BLaER1 treated with 17β-estradiol and CSF1 and Interleukin-3, amounts not matched to agents 10 nM and 100 nM (cell line): Measurements from ENCODE around the gene HMG20B.

Source experiments
- H3K27ac ChIP-seq, 11 experiments: shearing (Covaris generic); formaldehyde crosslinking; 2 replicates each; pipeline ENCODE4 v1.8.1; 2022
- H3K27me3 ChIP-seq, 11 experiments: shearing (Covaris generic); formaldehyde crosslinking; 2 replicates each; pipeline ENCODE4 v1.8.1; 2022
- H3K36me3 ChIP-seq, 11 experiments: shearing (Covaris generic); formaldehyde crosslinking; 2 replicates each; pipeline ENCODE4 v1.8.1; 2022
- H3K4me1 ChIP-seq, 10 experiments: shearing (Covaris generic); formaldehyde crosslinking; 2 replicates each; pipeline ENCODE4 v1.8.1; 2022
- H3K4me2 ChIP-seq, 11 experiments: shearing (Covaris generic); formaldehyde crosslinking; 2 replicates each; pipeline ENCODE4 v1.8.1; 2022
- H3K4me3 ChIP-seq, 10 experiments: shearing (Covaris generic); formaldehyde crosslinking; 2 replicates each; pipeline ENCODE4 v1.8.1; 2022
- H3K9ac ChIP-seq, 11 experiments: shearing (Covaris generic); formaldehyde crosslinking; 2 replicates each; pipeline ENCODE4 v1.8.1; 2022
- H3K9me3 ChIP-seq, 11 experiments: shearing (Covaris generic); formaldehyde crosslinking; replicated peaks in 1 of 11; 2 replicates each; pipeline ENCODE4 v1.8.1; 2022
- H4K20me1 ChIP-seq, 11 experiments: shearing (Covaris generic); formaldehyde crosslinking; 2 replicates each; pipeline ENCODE4 v1.8.1; 2022
- Cebpa-rat ChIP-seq, 11 experiments: shearing (Covaris generic); IDR thresholded peaks; 2 replicates each; pipeline ENCODE4 v1.8.1; 2022

Gene HMG20B

DNA sequence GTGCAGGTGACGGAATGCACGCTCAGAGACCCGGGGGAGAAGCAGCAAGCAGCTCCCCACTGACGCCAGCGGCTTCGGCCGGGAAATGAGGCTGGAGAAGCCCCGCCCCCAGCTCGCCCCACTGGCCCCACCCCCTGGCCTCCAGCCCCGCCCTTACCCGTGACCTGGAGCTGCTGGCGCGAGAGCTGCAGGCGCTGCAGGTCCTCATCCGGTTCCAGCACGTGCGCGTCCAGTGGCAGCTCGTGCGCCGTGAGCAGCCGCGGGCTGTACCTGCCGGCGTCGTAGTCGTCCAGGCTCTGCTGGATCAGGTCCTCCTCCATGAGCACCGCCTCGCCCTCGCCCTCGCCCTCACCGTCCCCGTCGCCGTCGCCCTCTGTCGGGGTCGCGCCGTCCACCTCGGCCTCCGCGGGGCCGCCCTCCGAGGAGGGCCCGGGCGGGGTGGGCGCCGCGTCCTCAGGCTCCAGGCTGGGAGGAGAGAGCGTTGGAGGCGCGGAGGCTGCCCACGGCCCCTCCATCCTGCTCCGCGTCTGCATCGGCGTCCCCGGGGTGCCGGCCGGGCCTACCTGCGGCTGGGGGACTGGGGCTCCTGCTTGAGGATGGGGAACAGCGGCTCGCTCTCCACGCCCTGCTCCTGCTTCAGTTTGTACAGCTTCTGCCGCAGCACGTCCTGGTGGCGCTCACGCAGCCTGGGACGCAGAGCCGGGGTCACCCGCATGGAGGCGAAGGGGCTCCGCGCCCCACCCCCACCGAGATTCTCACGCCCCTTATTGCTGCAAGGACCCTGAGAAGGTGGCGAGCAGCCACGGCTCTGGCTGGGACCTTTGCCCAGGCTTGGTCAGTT is 40.4 kb downstream of the HMG20B start:
- no peak overlapping the region for H3K27ac ChIP-seq
- H3K36me3 ChIP-seq: peaks cover 17 to 63% (median 42%) of the 10 kb centered on the region in 11 experiments
- H3K4me3 ChIP-seq: no peak overlapping the region
- peaks cover 0 to 81% (median 37%) of the 10 kb centered on the region in 11 experiments; a peak in 16 of 22 replicates for H4K20me1 ChIP-seq
- no peak for TF ChIP-seq Cebpa-rat (IDR thresholded peaks at IDR 0.05)
- H3K4me2 ChIP-seq: no peak overlapping the region
- H3K27me3 ChIP-seq: no peaks in the 10 kb centered on the region
- no peaks in the 10 kb centered on the region; a peak in 1 of 22 replicates for H3K9me3 ChIP-seq
- no peak overlapping the region for H3K9ac ChIP-seq
- peaks cover 38 to 57% (median 52%) of the 10 kb centered on the region in 10 experiments for H3K4me1 ChIP-seq

DNA sequence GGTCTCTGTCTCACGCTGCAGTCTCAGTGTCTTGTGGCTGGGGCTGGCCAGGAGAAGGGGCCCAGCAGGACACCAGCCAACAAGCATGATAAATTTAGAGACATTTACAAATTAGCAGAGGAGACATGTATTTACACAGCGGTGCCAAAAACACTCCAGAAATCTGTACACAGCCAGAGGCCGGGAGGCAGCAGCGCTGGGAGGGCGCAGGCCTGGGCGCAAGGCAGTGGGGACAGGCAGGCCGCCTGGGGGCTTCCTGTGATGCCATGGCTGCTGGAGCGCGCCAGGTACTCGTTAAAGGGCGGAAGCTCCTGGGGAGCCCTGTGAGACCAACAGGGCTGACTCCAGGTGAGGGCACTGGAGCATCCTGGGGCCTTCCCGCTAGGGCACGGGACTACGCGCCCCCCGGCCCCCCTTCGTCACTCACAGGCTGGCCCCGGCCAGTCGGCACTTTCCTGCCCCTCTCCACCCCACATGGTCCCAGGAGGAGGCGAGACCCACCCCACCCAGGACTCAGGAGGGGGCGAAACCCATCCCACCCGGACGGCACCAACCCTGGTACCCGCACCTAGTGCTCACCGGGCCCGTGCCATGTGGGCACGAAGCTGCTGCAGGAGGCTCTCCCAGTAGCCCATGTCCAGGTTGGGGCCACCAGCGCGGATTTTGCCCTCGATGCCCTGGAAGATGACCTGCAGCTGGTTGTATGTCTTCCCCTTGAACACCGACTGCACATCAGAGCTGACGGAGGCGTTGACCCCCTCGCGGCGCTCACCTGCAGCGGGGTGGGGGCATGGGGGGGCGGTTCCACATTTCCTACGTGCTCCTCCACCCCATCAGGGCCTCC is 41.3 kb downstream of the HMG20B start:
- no peak for TF ChIP-seq Cebpa-rat (IDR thresholded peaks at IDR 0.05)
- Histone ChIP-seq H3K4me1 (peaks cover 36 to 57% (median 51%) of the 10 kb centered on the region in 10 experiments), H3K27me3 (no peaks in the 10 kb centered on the region), H4K20me1 (peaks cover 0 to 89% (median 44%) of the 10 kb centered on the region in 11 experiments; a peak in 16 of 22 replicates), H3K4me3 (no peak overlapping the region), H3K9me3 (no peaks in the 10 kb centered on the region; a peak in 1 of 22 replicates), H3K4me2 (no peak overlapping the region), H3K9ac (no peak overlapping the region), H3K27ac (no peak overlapping the region), H3K36me3 (peaks cover 17 to 64% (median 42%) of the 10 kb centered on the region in 11 experiments)

DNA sequence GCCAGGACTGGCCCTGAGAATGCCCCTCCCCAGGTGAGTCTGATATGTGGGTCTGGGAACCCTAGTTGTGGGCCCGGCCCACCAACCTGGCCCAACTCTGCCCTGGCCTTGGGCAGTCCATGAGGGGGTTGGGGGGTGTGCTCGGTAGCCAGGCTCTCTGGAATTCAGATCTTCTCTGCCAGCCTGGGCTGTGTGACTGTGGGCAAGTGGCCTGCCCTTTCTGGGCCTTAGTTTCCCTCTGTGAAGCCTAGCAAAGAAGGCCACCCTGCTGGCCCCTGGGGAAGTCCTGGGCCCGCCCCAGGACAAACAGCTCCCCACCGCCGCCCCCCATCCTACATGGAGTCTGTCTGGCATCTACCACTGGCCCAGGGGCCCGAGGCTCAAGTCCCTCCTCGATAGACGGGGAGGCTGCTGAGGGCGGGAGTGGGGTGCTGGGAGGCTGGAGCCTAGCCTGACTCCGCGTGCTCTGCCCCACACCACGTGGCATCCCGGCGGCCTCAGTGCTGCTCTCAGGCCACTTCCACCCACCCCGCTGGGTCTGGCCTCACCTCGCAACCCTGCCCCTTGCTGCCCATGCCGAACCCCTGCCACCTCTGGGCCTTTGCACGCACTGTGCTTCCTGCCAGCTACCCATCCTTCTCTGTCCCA is 42.2 kb downstream of the HMG20B start:
- Histone ChIP-seq H3K4me1 (peaks cover 27 to 53% (median 45%) of the 10 kb centered on the region in 10 experiments), H3K9ac (no peak overlapping the region), H3K27ac (no peak overlapping the region), H3K36me3 (peaks cover 27 to 71% (median 52%) of the 10 kb centered on the region in 11 experiments), H4K20me1 (peaks cover 0 to 88% (median 50%) of the 10 kb centered on the region in 11 experiments; a peak in 17 of 22 replicates), H3K4me2 (no peak overlapping the region), H3K27me3 (no peaks in the 10 kb centered on the region), H3K4me3 (no peak overlapping the region), H3K9me3 (no peaks in the 10 kb centered on the region; a peak in 1 of 22 replicates)
- no peak for TF ChIP-seq Cebpa-rat (IDR thresholded peaks at IDR 0.05)

DNA sequence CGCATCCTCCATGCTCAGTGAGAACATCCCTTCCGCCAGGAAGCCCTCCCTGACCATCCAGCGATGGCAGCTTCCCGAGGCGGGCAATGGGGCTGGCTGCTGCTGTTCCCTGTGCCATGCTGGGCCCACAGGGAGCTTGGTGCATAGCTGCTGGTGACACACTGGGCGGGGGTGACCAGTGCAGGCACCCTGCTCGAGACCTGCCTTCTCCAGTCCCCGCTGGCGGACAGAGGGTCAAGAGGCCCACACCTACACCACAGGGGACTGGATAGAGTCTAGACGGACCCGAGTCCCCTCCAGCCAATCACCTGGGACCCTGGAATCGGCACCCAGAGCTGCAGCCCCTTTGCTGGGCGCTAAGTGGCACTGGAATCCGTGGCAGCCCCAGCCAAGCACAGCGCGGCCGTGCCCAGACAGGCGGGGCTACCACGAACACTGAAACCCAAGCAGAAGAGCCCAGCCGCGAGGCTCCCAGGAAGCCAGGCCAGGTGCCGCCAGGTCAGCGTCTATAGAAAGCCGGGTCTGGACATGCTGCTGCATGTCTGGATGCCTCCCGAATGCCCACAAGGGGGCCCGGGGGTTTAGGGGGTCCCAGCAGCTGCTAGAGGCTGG is 42.9 kb downstream of the HMG20B start:
- Histone ChIP-seq H3K4me1 (peaks cover 22 to 47% (median 39%) of the 10 kb centered on the region in 10 experiments), H3K36me3 (peaks cover 28 to 77% (median 58%) of the 10 kb centered on the region in 11 experiments)

DNA sequence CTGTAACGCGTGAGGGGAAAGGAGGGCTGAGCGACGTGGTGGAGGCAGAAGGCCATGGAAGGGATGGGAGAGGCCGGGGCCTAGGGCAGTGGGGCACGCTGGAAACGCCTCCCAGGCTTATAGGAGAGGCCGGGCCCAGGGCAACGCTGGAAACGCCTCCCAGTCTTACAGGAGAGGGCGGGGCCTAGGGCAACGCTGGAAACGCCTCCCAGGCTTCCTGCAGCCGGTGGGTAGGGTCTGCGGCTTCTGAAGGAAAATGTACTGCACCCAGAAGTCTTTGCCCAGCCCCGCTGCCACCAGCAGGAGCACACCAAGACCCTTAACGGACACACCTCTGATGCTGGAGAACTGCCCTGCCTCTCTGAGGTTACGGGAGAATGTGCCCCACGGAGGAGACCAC is 44.7 kb downstream of the HMG20B start:
- Histone ChIP-seq H3K4me2 (peak overlapping the region; percentile 80 to 98 (median 89)), H3K4me3 (peak overlapping the region; percentile 24 to 55 (median 44); a peak in 18 of 20 replicates), H4K20me1 (peaks cover 0 to 88% (median 56%) of the 10 kb centered on the region in 11 experiments; a peak in 18 of 22 replicates), H3K36me3 (peaks cover 31 to 77% (median 58%) of the 10 kb centered on the region in 11 experiments), H3K4me1 (peaks cover 22 to 35% (median 28%) of the 10 kb centered on the region in 10 experiments), H3K27ac (peak overlapping the region in 7 of 11 experiments; percentile 0 to 56 (median 36); a peak in 10 of 22 replicates), H3K9me3 (no peaks in the 10 kb centered on the region), H3K27me3 (no peaks in the 10 kb centered on the region), H3K9ac (peak overlapping the region; percentile 23 to 73 (median 49); a peak in 19 of 22 replicates)
- no peak for TF ChIP-seq Cebpa-rat (IDR thresholded peaks at IDR 0.05)

More for the DNA sequence above, 42.9 kb downstream of the HMG20B start:
- no peaks in the 10 kb centered on the region for H3K27me3 ChIP-seq
- TF ChIP-seq Cebpa-rat (IDR thresholded peaks at IDR 0.05): no peak
- no peak overlapping the region for H3K4me3 ChIP-seq
- no peak overlapping the region for H3K27ac ChIP-seq
- no peaks in the 10 kb centered on the region for H3K9me3 ChIP-seq
- no peak overlapping the region; a peak in 1 of 22 replicates for H3K9ac ChIP-seq
- peaks cover 0 to 88% (median 50%) of the 10 kb centered on the region in 11 experiments; a peak in 18 of 22 replicates for H4K20me1 ChIP-seq
- H3K4me2 ChIP-seq: no peak overlapping the region

DNA sequence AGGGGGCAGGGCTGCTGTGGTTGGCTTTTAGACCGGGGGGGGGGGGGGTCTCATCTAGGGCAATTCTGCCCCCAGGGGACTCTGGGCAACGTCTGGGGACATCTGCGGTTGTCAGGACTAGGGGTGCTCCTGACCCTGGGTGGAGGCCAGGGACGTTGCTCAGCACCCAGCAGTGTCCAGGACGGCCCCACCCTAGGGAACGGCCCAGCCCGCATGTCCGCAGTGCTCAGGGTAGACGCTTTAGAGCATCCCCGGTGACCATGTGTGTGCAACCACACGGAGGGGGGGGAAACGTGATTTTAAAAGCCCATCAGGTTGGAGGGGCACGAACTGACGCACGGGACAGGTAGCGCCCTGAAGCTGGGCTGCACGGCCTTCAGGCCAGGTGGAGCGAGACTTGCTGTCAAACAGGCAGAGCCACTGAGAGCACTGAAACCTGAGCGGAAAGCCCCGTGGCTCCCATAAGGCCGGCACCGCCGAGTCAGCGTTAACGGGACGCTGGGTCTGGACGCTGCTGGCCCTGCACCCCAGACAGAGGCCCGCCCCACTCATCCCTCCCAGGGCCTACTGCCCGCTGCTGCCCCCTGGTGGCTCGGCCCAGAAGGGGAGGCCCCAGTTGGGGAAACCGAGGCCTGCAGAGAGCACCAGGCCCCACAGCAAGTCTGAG is 45.5 kb downstream of the HMG20B start:
- Histone ChIP-seq H3K9ac (peak overlapping the region in 10 of 11 experiments; percentile 38 to 73 (median 48); a peak in 17 of 22 replicates), H3K4me1 (peaks cover 22 to 35% (median 28%) of the 10 kb centered on the region in 10 experiments), H3K27ac (peak overlapping the region in 3 of 11 experiments; percentile 0 to 30 (median 25); a peak in 4 of 22 replicates), H3K9me3 (no peaks in the 10 kb centered on the region), H3K4me2 (peak overlapping the region; percentile 80 to 98 (median 89)), H3K36me3 (peaks cover 33 to 78% (median 59%) of the 10 kb centered on the region in 11 experiments; a peak in 21 of 22 replicates), H4K20me1 (peaks cover 0 to 93% (median 59%) of the 10 kb centered on the region in 11 experiments; a peak in 18 of 22 replicates), H3K4me3 (peak overlapping the region; percentile 24 to 55 (median 44); a peak in 17 of 20 replicates), H3K27me3 (no peaks in the 10 kb centered on the region)
- TF ChIP-seq Cebpa-rat (IDR thresholded peaks at IDR 0.05): no peak

DNA sequence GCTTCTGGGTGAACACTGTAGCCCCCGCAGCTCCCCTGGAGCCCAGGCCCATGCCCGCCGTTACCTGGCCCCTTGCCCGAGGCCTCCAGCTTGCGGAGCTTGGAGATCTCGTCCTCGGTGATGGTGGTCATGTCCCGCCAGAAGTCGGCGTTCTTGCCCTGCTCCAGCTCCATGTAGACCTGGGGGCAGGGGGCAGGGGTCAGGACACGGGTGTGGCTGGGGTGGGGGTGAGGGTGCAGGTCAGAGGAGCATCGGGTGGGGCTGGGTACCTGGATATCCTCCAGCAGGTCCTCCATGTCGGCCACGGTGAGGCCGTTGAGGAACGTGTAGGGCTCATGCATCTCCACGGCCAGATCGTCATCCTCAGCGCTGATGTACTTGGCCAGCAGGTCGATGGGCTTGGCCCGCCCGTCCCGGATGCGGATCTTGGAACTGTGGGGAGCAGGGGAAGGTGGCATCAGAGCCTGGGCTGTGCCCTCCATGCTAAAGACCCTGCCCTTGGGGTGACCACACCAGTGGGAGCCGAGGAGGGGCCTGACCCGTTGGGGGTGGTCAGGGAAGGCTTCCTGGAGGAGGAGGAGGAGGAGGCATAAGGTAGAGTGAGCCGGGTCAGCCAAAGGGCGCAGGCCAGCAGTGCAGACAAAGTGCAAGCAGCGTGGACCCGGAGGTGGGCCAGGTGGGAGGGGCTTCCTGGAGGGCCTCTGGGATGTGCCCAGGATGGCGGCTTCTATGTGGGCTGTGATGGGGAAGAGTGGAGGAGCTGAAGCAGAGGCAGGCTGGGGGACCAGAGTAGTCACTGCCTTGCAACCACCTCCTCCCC is 46.3 kb downstream of the HMG20B start:
- TF ChIP-seq Cebpa-rat (IDR thresholded peaks at IDR 0.05): no peak
- H3K9me3 ChIP-seq: no peaks in the 10 kb centered on the region
- H3K4me1 ChIP-seq: peaks cover 22 to 37% (median 28%) of the 10 kb centered on the region in 10 experiments
- H3K9ac ChIP-seq: peak overlapping the region in 1 of 11 experiments; percentile 73; a peak in 3 of 22 replicates
- peak overlapping the region; percentile 80 to 98 (median 89); a peak in 21 of 22 replicates for H3K4me2 ChIP-seq
- H3K36me3 ChIP-seq: peaks cover 40 to 78% (median 61%) of the 10 kb centered on the region in 11 experiments; a peak in 21 of 22 replicates
- H3K27me3 ChIP-seq: no peaks in the 10 kb centered on the region
- H4K20me1 ChIP-seq: peaks cover 0 to 94% (median 67%) of the 10 kb centered on the region in 11 experiments; a peak in 19 of 22 replicates
- no peak overlapping the region for H3K27ac ChIP-seq
- peak overlapping the region in 4 of 10 experiments; percentile 24 to 48 (median 30); a peak in 4 of 20 replicates for H3K4me3 ChIP-seq
